ENCODE results near the gene WNT5A. TPM values are rescaled to one million over a fixed set of nuclear protein-coding genes. Genes with fewer than 3 reads are reported as not detected.

The WNT5A gene
- total and polyA plus RNA-seq, 2 donors (not counting 3 experiments of a cell fraction or from before 2014, with no cell fraction given) = 0.08 to 0.33 TPM

DNA sequence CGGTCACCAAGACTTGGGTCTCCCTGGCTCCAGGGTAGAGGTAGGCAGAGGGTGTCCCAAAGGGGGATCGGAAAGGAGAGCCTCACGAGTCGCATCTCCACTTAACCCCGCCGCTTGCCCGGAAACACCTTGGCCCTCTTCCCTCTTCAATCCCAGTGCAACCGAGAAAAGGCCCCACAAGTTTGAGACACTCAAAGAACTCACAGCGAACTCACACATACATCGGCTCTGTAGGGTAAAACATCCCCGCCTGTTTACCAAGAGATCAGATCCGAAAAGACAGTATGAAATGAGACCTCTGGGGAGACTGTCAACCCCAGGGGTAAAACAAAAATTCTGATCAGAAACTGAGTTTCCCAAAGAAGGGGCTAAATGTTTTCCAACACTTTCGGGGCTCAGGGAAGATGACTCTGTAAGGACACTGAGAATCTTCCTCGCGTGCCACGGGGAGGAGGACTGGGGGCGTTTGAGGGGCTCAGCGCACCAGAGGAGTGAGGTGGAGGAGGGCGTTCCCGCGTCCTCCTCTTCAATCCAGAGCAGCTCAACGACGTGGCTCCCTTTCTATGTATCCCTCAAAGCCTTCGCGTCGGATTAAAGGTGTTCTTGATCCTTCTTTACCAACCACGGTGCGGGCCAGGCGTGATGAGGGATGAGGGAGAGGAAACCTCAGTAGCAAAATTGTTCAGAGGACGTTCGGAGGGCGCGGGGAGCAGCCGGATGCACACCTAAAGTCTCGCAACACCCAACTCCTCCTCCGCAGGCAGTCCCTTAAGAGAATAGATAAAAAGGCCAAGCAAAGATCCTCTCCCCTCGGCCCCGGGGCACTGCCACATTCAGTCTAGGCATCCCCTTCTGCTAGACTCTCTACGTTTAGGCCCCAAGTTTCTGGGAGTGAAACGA lies 3.7 kb downstream of the WNT5A start:
- Histone ChIP-seq H3K9me1 (replicated peaks; ENCODE audit: control insufficient read depth, extremely low read depth, insufficient read depth, low read length) (no peaks in the 10 kb centered on the region), H3K9ac (replicated peaks; ENCODE audit: extremely low read depth, insufficient read depth, low read length) (no peak overlapping the region), H3K27ac (ENCODE audit: insufficient read depth, low read depth, low read length) (no peak overlapping the region)

DNA sequence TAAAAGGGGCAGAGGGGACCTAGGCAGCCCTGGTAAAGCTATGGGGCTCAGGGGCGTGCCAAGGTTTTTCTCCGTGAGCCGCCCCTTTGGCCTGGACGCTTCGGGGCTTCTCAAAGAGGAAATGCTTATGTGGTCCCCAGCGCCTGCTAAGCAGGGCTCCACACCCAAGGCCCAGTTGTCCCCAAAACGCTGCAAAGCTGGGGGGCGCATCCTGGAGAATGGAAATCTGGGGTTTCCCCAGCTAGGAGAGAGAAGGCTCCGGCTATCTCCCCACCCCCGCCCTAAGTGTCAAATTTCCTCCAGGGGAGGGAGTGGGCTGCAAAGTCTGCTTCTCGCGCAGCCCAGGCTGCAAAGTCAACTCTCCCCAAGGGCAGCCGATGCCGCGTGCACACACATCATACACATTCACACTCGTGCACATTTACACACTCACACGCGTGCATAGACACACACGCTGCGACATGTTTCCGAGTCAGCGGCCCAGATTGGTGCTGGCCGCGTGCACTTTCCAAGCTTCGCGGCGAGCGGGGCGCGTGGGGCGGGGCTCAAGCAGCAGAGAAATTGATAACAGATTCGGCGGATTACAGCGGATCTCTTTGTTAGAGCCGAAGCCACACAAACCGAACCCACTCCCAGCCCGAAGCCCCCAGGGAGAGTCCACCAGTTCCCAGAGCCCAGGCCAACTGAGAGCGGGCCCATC lies 4.5 kb downstream of the WNT5A start:
- H2AFZ ChIP-seq (ENCODE audit: low read depth, low read length) = no peak overlapping the region
- H3K9me3 ChIP-seq (replicated peaks; ENCODE audit: control insufficient read depth, insufficient read depth, low read length) = no peaks in the 10 kb centered on the region
- intact Hi-C loops (cut with micrococcal nuclease) (no loop called here), dilution Hi-C loops (cut with MboI; ENCODE audit: extremely low pct_ligation_motif_present, low sequenced_read_pairs) (no loop called here)
- no peak overlapping the region for H3K9ac ChIP-seq (replicated peaks; ENCODE audit: extremely low read depth, insufficient read depth, low read length)
- ChIA-PET CTCF (interaction anchor here (1.3 to 5.8 kb wide), 2 partner anchors 265 to 821 kb away, joined by 3 to 57 read pairs; no protein-coding TSS in a partner anchor), POLR2A (no interaction called here)
- DNase-seq (ENCODE audit: low read depth, low spot score) = no peak
- no peaks in the 10 kb centered on the region for H3K36me3 ChIP-seq (ENCODE audit: control insufficient read depth in 2 of 2, extremely low read depth in 1 of 2, insufficient read depth in 2 of 2, low read length in 2 of 2)
- TF ChIP-seq FOS (IDR thresholded peaks at IDR 0.05; ENCODE audit: borderline replicate concordance, insufficient read depth, low read length) = no peak
- TF ChIP-seq MYC (IDR thresholded peaks at IDR 0.05; ENCODE audit: low read depth, low read length) = no peak
- TF ChIP-seq JUN (IDR thresholded peaks at IDR 0.05; ENCODE audit: borderline replicate concordance, insufficient read depth, insufficient read length, low read depth) = no peak
- TF ChIP-seq, protein P1, sequence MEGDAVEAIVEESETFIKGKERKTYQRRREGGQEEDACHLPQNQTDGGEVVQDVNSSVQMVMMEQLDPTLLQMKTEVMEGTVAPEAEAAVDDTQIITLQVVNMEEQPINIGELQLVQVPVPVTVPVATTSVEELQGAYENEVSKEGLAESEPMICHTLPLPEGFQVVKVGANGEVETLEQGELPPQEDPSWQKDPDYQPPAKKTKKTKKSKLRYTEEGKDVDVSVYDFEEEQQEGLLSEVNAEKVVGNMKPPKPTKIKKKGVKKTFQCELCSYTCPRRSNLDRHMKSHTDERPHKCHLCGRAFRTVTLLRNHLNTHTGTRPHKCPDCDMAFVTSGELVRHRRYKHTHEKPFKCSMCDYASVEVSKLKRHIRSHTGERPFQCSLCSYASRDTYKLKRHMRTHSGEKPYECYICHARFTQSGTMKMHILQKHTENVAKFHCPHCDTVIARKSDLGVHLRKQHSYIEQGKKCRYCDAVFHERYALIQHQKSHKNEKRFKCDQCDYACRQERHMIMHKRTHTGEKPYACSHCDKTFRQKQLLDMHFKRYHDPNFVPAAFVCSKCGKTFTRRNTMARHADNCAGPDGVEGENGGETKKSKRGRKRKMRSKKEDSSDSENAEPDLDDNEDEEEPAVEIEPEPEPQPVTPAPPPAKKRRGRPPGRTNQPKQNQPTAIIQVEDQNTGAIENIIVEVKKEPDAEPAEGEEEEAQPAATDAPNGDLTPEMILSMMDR (IDR thresholded peaks at IDR 0.05; ENCODE audit: extremely low read depth in 1 of 2, insufficient read depth in 1 of 2, low read depth in 1 of 2, low read length in 2 of 2) = no peak
- no peak for TF ChIP-seq EZH2 (IDR thresholded peaks at IDR 0.05; ENCODE audit: borderline replicate concordance, low read depth, low read length, severe bottlenecking)
- TF ChIP-seq, protein P2, sequence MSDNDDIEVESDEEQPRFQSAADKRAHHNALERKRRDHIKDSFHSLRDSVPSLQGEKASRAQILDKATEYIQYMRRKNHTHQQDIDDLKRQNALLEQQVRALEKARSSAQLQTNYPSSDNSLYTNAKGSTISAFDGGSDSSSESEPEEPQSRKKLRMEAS (IDR thresholded peaks at IDR 0.05; ENCODE audit: insufficient read depth, insufficient read length) = no peak
- TF ChIP-seq POLR2AphosphoS5 (IDR thresholded peaks at IDR 0.05; ENCODE audit: insufficient read depth, low read depth, low read length) = no peak
- TF ChIP-seq GATA2 (IDR thresholded peaks at IDR 0.05; ENCODE audit: insufficient read depth, insufficient read length, low read depth, low read length) = no peak
- TF ChIP-seq POLR2A (IDR thresholded peaks at IDR 0.05; ENCODE audit: low read depth, low read length) = no peak
- no peaks in the 10 kb centered on the region for H3K9me1 ChIP-seq (replicated peaks; ENCODE audit: control insufficient read depth, extremely low read depth, insufficient read depth, low read length)
- no peak overlapping the region for H3K4me2 ChIP-seq (ENCODE audit: insufficient read depth, low read length)
- H3K4me1 ChIP-seq (ENCODE audit: control insufficient read depth, extremely low read depth, insufficient read depth, low read length) = peaks cover 10% of the 10 kb centered on the region
- H3K79me2 ChIP-seq (ENCODE audit: control insufficient read depth, insufficient read depth, low read length) = no peaks in the 10 kb centered on the region
- FAIRE-seq = no peak
- H3K4me3 ChIP-seq (replicated peaks in 1 of 3; ENCODE audit: insufficient read depth in 1 of 3, low read depth in 1 of 3, low read length in 3 of 3) = no peak overlapping the region
- H4K20me1 ChIP-seq (replicated peaks; ENCODE audit: control insufficient read depth, extremely low read depth, insufficient read depth, low read length) = no peaks in the 10 kb centered on the region
- BruUV-seq (replicated peaks) = no TSS peak
- peaks cover 66 to 80% of the 10 kb centered on the region in 2 experiments for H3K27me3 ChIP-seq (ENCODE audit: control insufficient read depth in 2 of 2, insufficient read depth in 2 of 2, low read length in 2 of 2)
- no peak overlapping the region for H3K27ac ChIP-seq (ENCODE audit: insufficient read depth, low read depth, low read length)

More for the DNA sequence above, 3.7 kb downstream of the WNT5A start:
- Histone ChIP-seq H3K4me1 (ENCODE audit: control insufficient read depth, extremely low read depth, insufficient read depth, low read length) (peaks cover 12% of the 10 kb centered on the region), H3K4me2 (ENCODE audit: insufficient read depth, low read length) (no peak overlapping the region), H4K20me1 (replicated peaks; ENCODE audit: control insufficient read depth, extremely low read depth, insufficient read depth, low read length) (no peaks in the 10 kb centered on the region), H3K4me3 (replicated peaks in 1 of 3; ENCODE audit: insufficient read depth in 1 of 3, low read depth in 1 of 3, low read length in 3 of 3) (no peak overlapping the region), H2AFZ (ENCODE audit: low read depth, low read length) (no peak overlapping the region), H3K27me3 (ENCODE audit: control insufficient read depth in 2 of 2, insufficient read depth in 2 of 2, low read length in 2 of 2) (peaks cover 68 to 82% of the 10 kb centered on the region in 2 experiments), H3K9me3 (replicated peaks; ENCODE audit: control insufficient read depth, insufficient read depth, low read length) (no peaks in the 10 kb centered on the region), H3K79me2 (ENCODE audit: control insufficient read depth, insufficient read depth, low read length) (no peaks in the 10 kb centered on the region), H3K36me3 (ENCODE audit: control insufficient read depth in 2 of 2, extremely low read depth in 1 of 2, insufficient read depth in 2 of 2, low read length in 2 of 2) (no peaks in the 10 kb centered on the region)
- dilution Hi-C loops (cut with MboI; ENCODE audit: extremely low pct_ligation_motif_present, low sequenced_read_pairs) = no loop called here
- TF ChIP-seq FOS (IDR thresholded peaks at IDR 0.05; ENCODE audit: borderline replicate concordance, insufficient read depth, low read length) (no peak), EZH2 (IDR thresholded peaks at IDR 0.05; ENCODE audit: borderline replicate concordance, low read depth, low read length, severe bottlenecking) (peak; percentile 61), JUN (IDR thresholded peaks at IDR 0.05; ENCODE audit: borderline replicate concordance, insufficient read depth, insufficient read length, low read depth) (no peak)
- TF ChIP-seq, protein P2 (IDR thresholded peaks at IDR 0.05; ENCODE audit: insufficient read depth, insufficient read length) = no peak
- no peak for DNase-seq (ENCODE audit: low read depth, low spot score)
- FAIRE-seq = no peak
- BruUV-seq (replicated peaks) = no TSS peak
- ChIA-PET CTCF (interaction anchor here (0.6 to 5.8 kb wide), 5 partner anchors 56 to 1013 kb away, joined by 3 to 98 read pairs (median 5); no protein-coding TSS in a partner anchor), POLR2A (no interaction called here)
- intact Hi-C loops (cut with micrococcal nuclease) = loop anchor here (2.0 kb wide), 1 partner anchor 629 kb away; no protein-coding TSS in a partner anchor

Data from endothelial cell of umbilical vein (primary cell).